Activated CD4-positive, alpha-beta T cell treated with anti-CD3 and anti-CD28 coated beads, Interleukin-2, amount 10 ng/mL, durations not matched to agents 24 days and 14 days (primary cell): ENCODE results near the gene BIK. TPM values are rescaled to one million over a fixed set of nuclear protein-coding genes. Genes with fewer than 3 reads are reported as not detected.

Experiments used
- DNase-seq: peaks from one replicate; pipeline ENCODE4 v3.0.0; 2022
- H3K27ac Mint-ChIP-seq: one replicate; pipeline ENCODE4 v1.8.0; 2022; ENCODE audit warnings: mild to moderate bottlenecking, mixed read lengths
- H3K27me3 Mint-ChIP-seq: one replicate; pipeline ENCODE4 v1.8.0; 2022; ENCODE audit warnings: mixed read lengths
- H3K36me3 Mint-ChIP-seq: one replicate; pipeline ENCODE4 v1.8.0; 2022; ENCODE audit warnings: low read depth, mild to moderate bottlenecking, mixed read lengths
- H3K4me1 Mint-ChIP-seq: one replicate; pipeline ENCODE4 v1.8.0; 2021; ENCODE audit warnings: mixed read lengths
- H3K4me3 Mint-ChIP-seq: one replicate; pipeline ENCODE4 v1.8.0; 2022; ENCODE audit warnings: mild to moderate bottlenecking, moderate library complexity, mixed read lengths
- H3K9me3 Mint-ChIP-seq: one replicate; pipeline ENCODE4 v1.8.0; 2021; ENCODE audit warnings: mixed read lengths
- intact Hi-C: fragments of 100-400 bp; cut with micrococcal nuclease; formaldehyde crosslinking; loops from one replicate; pipeline ENCODE4 v1.15.1; 2023
- total RNA-seq: library from RNA; stranded (reverse); gene quantifications from 2 replicates; pipeline ENCODE4 v1.2.3, GENCODE V29; 2022

The BIK gene
- total RNA-seq, 1 donor from 2014 or later = 1.7 TPM

- Mint-ChIP-seq H3K36me3 (no peaks in the 10 kb centered on the region), H3K9me3 (no peaks in the 10 kb centered on the region), H3K27ac (no peak overlapping the region), H3K27me3 (peaks cover 29% of the 10 kb centered on the region), H3K4me3 (no peak overlapping the region), H3K4me1 (peaks cover 4% of the 10 kb centered on the region)
- intact Hi-C loops = no loop called here
- DNase-seq = no peak
Measured at GRCh38 chr22:43113526-43114251, 3.1 kb downstream of the BIK start.

DNA sequence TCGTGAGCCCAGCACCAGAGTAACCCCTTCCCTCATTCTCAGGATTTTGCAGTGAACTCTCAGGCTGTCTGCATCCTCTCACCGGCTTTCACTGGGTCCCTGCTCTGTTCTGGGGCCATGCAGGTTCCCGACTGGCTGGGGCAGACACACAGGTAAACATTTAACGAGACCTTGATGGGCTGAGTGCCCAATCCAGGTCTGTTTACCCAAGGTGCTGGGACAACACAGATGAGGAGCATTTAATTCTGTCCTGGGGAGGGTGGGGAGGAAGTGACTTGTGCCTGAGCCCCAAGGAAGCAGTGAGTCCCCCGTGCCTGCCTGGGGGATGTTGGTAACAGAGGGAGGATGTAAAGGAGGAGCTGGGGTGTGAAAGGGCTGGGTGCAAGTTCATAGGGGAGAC is 4.4 kb downstream of the BIK start:
- Mint-ChIP-seq H3K9me3 (no peaks in the 10 kb centered on the region), H3K4me3 (no peak overlapping the region), H3K27ac (no peak overlapping the region), H3K36me3 (no peaks in the 10 kb centered on the region), H3K27me3 (peaks cover 20% of the 10 kb centered on the region), H3K4me1 (peaks cover 10% of the 10 kb centered on the region)
- no peak for DNase-seq
- intact Hi-C loops = no loop called here

GRCh38 chr22:43116932-43117331 is 6.4 kb downstream of the BIK start:
- Mint-ChIP-seq H3K27ac (no peak overlapping the region), H3K4me3 (no peak overlapping the region), H3K9me3 (no peaks in the 10 kb centered on the region), H3K27me3 (peaks cover 13% of the 10 kb centered on the region), H3K36me3 (no peaks in the 10 kb centered on the region), H3K4me1 (peaks cover 5% of the 10 kb centered on the region)
- intact Hi-C loops = no loop called here
- DNase-seq = no peak

DNA sequence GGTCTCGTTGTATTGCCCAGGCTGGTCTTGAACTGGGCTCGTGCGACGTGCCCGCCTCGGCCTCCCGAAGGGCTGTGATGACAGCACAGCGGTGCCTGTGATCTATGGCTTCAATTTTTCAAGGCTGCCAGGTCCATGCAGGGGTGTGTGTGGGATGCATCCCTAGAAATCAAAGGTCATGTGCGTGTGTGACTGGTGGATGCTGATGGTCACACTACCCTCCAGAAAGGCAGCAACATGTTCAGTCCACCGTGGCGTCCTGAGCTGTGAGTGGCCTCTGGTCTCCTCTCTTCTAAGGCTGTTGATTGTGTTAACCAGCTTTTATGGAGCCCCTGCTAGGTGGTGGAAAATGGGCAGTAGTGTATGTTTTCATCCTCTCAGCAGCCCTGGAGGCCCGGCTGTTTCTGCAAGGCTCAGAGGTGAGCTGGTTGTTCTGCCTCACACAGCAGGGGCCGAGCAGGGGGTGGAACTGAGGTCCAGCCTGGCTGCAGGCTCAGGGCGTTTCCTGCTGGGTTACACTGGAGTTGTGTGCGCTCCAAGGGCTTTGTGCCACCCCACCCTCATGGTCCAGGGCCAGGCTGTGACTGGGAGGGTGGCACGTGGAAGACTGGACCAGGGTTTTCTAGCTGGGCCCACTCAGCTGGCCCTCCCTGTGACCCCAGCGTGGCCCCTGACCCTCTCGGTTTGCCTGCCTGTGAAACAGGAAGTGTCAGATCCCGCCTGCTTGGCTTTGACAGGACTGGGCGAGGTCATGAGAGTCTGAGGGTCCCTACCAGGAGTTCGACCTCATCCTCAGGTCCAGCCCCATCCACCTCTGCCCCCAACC is 7.7 kb downstream of the BIK start:
- no peak for DNase-seq
- Mint-ChIP-seq H3K36me3 (no peaks in the 10 kb centered on the region), H3K4me3 (no peak overlapping the region), H3K9me3 (no peaks in the 10 kb centered on the region), H3K4me1 (peaks cover 5% of the 10 kb centered on the region), H3K27me3 (peaks cover 9% of the 10 kb centered on the region), H3K27ac (no peak overlapping the region)
- intact Hi-C loops = no loop called here

DNA sequence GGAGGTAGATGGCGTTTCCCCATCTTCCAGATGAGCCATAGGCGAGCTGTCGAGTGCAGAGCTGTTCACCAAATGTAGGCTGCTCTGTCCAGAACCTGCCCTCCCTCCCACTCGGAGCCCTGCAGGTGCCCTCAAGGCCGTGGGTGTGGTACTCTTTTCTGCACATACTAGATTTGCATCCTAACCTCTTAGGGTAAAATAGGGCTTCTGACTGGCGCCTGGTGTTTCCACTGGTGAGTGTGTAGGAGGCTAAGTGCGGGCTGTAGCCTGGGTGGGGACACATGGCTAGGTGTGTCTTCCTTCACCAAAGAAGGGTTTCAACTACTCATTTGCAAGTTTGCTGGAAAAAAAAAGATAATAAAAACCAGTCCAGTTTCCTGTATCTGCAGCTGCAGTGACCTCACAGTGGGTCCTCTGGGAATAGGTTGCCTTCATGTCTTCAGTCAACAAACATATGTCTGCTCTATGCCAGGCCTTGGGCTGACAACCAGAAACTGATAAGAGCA is 8.5 kb downstream of the BIK start:
- Mint-ChIP-seq H3K36me3 (no peaks in the 10 kb centered on the region), H3K27me3 (peaks cover 2% of the 10 kb centered on the region), H3K4me3 (no peak overlapping the region), H3K27ac (no peak overlapping the region), H3K4me1 (peaks cover 5% of the 10 kb centered on the region), H3K9me3 (no peaks in the 10 kb centered on the region)
- intact Hi-C loops = no loop called here
- no peak for DNase-seq

DNA sequence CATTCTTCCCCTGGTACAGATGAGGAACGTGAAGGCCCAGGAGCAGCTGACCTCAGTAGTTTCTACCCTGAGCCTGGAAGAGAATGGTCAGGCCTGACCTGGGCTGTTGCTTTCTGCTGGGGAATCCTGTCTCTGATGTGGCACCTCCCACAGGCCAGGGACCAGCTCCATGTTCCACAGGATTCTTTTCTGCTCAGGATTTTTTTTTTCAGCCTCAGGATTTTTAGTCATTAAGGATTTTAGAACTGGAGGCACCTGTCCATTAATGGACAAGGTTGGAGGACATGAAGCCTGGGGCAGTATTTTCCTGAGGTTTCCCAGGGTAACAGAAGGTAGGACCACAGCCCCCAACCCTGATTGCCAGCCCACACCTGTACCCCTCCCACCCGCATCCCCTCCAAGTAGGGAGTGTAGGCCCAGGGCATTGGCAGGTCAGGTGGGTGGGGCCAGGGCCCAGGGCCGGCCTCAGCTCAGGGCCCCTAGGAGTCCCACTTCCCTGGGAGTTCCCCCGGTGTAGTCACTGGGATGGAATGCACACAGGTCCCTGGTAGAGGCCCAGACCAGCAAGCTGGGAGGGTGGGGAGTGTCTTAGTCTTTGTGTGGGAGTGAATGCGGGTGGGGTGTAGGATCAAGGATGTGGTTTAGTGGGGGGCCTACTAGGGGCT is 16.1 kb downstream of the BIK start:
- no peak for DNase-seq
- no peaks in the 10 kb centered on the region for H3K27me3 Mint-ChIP-seq
- H3K36me3 Mint-ChIP-seq = no peaks in the 10 kb centered on the region
- no peaks in the 10 kb centered on the region for H3K9me3 Mint-ChIP-seq
- no peak overlapping the region for H3K27ac Mint-ChIP-seq
- intact Hi-C loops = no loop called here
- no peak overlapping the region for H3K4me3 Mint-ChIP-seq
- H3K4me1 Mint-ChIP-seq = peaks cover 3% of the 10 kb centered on the region

DNA sequence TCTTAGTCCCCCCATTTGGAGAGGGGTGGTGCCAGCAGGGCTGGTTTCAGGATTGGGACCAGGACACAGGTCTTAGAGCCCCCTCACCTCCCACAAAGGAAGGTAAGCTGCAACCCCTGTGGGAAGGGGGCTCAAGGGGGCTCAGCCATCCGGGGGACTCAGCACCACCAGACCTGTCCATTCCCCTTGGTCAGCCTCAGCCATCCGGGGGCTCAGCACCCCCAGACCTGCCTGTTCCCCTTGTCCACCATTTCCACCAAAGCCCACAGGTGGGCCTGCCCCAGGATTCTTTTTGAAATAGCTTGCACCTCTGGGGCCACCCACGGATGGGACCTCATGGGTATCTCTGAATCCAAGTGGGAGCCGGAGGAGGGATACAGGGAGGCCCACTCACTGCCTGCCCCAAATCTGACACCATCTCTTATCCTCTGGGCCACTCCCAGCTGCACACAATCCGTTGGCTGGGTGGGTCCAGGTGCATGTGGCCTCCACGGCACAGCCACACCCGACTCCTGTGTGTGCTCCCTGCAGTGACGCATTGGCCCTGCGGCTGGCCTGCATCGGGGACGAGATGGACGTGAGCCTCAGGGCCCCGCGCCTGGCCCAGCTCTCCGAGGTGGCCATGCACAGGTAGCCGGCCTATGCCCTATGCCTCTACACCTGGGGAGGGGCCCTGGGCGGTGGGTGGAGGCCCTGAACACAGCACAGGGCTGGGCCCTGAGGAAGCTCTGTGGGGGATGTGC is 16.8 kb downstream of the BIK start:
- peaks cover 4% of the 10 kb centered on the region for H3K36me3 Mint-ChIP-seq
- no peak overlapping the region for H3K27ac Mint-ChIP-seq
- no peak overlapping the region for H3K4me3 Mint-ChIP-seq
- intact Hi-C loops = no loop called here
- H3K27me3 Mint-ChIP-seq = no peaks in the 10 kb centered on the region
- DNase-seq = no peak
- H3K9me3 Mint-ChIP-seq = no peaks in the 10 kb centered on the region
- H3K4me1 Mint-ChIP-seq = peaks cover 3% of the 10 kb centered on the region

DNA sequence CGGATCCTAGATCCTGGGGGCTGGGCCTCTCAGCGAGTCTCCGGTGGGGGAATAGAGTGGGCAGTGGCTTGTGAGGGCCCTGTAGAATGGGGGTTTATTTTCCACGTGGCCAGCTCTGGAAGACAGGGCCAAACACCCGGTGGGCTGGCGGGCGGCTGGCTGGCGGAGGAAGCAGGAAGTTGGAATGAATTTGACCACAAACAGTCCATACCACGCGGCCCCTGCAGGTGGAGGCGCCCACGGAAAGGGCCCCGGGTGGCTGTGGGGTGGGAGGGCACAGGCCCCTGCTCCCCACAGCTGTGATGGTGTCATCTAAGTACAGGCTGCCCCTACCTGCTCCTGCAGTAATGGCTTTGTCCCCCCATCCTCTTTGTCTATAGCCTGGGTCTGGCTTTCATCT is 17.6 kb downstream of the BIK start:
- Mint-ChIP-seq H3K4me1 (peaks cover 3% of the 10 kb centered on the region), H3K27me3 (no peaks in the 10 kb centered on the region), H3K9me3 (no peaks in the 10 kb centered on the region), H3K27ac (peak overlapping the region; percentile 9), H3K4me3 (no peak overlapping the region), H3K36me3 (peaks cover 5% of the 10 kb centered on the region)
- DNase-seq = no peak
- intact Hi-C loops = no loop called here

- Mint-ChIP-seq H3K27me3 (no peaks in the 10 kb centered on the region), H3K4me1 (peaks cover 3% of the 10 kb centered on the region), H3K4me3 (no peak overlapping the region), H3K27ac (no peak overlapping the region), H3K9me3 (no peaks in the 10 kb centered on the region), H3K36me3 (peaks cover 9% of the 10 kb centered on the region)
- intact Hi-C loops = no loop called here
- DNase-seq = no peak
Measured at GRCh38 chr22:43128928-43129424, 18.4 kb downstream of the BIK start.

DNA sequence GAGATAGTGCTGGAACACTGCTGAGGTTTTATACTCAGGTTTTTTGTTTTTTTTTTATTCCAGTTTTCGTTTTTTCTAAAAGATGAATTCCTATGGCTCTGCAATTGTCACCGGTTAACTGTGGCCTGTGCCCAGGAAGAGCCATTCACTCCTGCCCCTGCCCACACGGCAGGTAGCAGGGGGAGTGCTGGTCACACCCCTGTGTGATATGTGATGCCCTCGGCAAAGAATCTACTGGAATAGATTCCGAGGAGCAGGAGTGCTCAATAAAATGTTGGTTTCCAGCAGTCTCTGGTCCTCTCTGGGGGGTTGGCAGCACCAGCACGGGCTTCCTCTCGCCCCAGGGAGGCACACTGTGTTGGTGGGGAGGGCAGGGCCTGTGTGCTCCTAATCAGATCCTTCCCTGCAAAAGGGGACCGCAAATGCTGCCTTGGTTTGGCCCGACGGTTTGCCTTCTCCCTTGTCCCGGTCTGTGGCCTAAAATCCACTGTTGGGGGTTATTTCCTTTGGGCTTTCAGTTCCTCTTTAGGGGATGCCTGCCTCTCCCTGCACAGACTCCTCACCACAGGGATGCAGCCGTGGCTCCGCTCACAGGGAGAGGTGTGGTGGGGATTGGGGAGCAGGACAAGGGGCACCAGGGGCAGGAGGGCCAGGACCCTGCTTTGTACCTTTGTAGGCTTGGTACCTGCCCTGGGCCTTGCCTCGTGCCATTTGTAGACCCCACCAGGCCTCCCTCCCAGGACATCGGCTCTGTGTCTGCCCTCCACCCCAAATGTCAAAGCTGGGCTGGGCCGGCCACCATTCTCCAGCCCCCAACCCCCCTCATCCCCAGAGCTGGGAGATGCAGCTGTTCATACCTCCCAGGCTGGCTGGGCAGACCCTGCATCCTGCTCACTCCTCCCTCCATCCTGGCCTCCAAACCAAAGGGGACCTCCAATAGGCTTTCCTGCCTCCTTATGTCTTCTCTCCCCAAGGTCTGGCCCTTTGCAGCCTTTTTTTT is 19.2 kb downstream of the BIK start:
- Mint-ChIP-seq H3K4me1 (peaks cover 3% of the 10 kb centered on the region), H3K27me3 (no peaks in the 10 kb centered on the region), H3K36me3 (peaks cover 14% of the 10 kb centered on the region), H3K27ac (no peak overlapping the region), H3K4me3 (no peak overlapping the region), H3K9me3 (no peaks in the 10 kb centered on the region)
- intact Hi-C loops = no loop called here
- no peak for DNase-seq

DNA sequence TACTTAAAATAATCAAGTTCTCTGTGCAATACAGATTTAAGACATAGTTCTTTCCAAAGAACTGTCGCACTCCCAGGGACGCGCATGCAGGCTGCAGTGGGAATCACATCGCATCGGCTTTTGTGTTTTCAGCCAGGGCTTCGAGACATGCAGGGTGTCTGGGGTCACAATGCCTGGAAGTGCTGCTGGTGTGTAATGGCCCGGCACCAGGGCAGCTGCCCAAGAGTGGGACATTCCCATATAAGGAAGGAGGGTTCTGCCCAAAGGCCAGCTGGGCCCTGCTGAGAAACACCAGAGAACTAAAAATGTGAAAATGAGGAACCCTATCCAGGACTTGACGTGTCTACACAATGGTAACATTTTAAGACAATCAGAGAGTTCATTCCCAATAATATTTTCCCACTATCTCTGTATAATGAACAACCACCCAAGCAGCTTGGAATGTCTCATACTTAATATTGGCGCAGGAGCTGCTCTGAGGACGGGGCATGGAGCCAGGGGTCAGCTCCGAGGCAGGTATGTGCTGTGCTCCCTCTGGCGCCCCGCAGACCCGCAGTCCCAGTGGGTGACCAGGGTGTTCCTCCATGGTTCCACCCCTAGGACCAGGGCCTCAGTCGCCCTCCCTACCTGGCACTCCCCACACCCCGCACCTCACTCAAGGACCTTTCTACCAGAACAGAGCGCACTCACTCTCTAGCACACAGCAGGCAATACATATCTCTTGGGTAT is 21.4 kb downstream of the BIK start:
- no peak for DNase-seq
- Mint-ChIP-seq H3K27me3 (no peaks in the 10 kb centered on the region), H3K4me1 (peaks cover 3% of the 10 kb centered on the region), H3K36me3 (peaks cover 26% of the 10 kb centered on the region), H3K27ac (no peak overlapping the region), H3K9me3 (no peaks in the 10 kb centered on the region), H3K4me3 (no peak overlapping the region)
- intact Hi-C loops = no loop called here

DNA sequence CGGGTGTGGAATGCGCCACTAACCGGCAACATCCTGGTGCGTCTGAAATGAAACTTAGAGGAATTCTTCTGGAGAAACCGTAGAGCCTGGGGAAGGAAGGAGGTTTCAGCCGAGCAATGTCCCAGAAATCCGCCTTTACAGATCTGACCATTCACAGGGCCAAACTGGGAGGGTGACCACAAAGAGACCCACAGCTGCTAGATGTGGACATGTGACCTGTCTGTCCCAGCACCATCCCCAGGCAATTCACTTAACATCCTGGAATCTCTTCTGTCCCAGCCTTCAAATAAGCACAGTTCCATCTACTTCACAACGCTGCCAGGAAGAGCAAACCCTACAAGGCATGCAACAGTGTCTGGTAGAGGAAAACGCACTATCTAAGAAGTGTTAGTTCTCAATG is 22.9 kb downstream of the BIK start:
- H3K4me3 Mint-ChIP-seq = no peak overlapping the region
- peak overlapping the region; percentile 6 for H3K27ac Mint-ChIP-seq
- peaks cover 33% of the 10 kb centered on the region for H3K36me3 Mint-ChIP-seq
- DNase-seq = no peak
- intact Hi-C loops = no loop called here
- H3K27me3 Mint-ChIP-seq = no peaks in the 10 kb centered on the region
- H3K9me3 Mint-ChIP-seq = no peaks in the 10 kb centered on the region
- no peaks in the 10 kb centered on the region for H3K4me1 Mint-ChIP-seq
